ENCODE results near the gene KCNJ2. TPM values are rescaled to one million over a fixed set of nuclear protein-coding genes. Genes with fewer than 3 reads are reported as not detected.

KCNJ2 gene
- total and polyA plus RNA-seq, 4 donors, result 6.4 to 12.7 (median 8.2) TPM

DNA sequence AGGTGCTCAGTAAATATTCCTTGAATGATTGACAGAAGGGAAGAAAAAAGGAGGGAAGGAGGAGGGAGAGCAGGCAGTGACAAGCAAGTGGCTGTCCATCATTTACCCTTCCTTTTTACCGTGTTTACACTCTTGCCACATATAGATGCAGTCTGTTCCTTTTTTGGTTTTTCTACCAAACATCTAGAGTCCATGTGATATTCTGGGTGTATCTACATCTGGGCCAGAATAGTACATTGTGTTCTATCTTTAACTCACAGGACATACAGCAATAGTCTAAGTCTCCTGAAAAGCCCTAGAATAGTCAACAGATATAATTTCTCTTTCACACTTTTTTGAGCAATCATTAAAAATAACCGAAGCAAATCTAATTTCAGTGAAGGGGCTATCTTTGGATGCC is 33.5 kb downstream of the KCNJ2 start:
- no peaks in the 10 kb centered on the region for H3K4me1 ChIP-seq (ENCODE audit: control insufficient read depth in 5 of 5, insufficient read depth in 5 of 5, low read length in 5 of 5)
- 49 to 59% methylated on average over 2 of the region's 2 CpGs for WGBS, 2 donors
- H3K27me3 ChIP-seq (ENCODE audit: control insufficient read depth in 3 of 3, insufficient read depth in 3 of 3, low read length in 2 of 3), result no peaks in the 10 kb centered on the region
- ATAC-seq (ENCODE audit: insufficient read depth, low FRiP score), result no peak
- H3K36me3 ChIP-seq (ENCODE audit: control insufficient read depth in 4 of 4, insufficient read depth in 4 of 4, low read length in 4 of 4), result no peaks in the 10 kb centered on the region
- H3K9ac ChIP-seq (ENCODE audit: insufficient read depth in 1 of 2, low read length in 2 of 2), result no peak overlapping the region
- H3K4me3 ChIP-seq, result no peak overlapping the region
- H3K27ac ChIP-seq (ENCODE audit: low read depth in 1 of 2, low read length in 1 of 2), result no peak overlapping the region
- TF ChIP-seq, protein P1, sequence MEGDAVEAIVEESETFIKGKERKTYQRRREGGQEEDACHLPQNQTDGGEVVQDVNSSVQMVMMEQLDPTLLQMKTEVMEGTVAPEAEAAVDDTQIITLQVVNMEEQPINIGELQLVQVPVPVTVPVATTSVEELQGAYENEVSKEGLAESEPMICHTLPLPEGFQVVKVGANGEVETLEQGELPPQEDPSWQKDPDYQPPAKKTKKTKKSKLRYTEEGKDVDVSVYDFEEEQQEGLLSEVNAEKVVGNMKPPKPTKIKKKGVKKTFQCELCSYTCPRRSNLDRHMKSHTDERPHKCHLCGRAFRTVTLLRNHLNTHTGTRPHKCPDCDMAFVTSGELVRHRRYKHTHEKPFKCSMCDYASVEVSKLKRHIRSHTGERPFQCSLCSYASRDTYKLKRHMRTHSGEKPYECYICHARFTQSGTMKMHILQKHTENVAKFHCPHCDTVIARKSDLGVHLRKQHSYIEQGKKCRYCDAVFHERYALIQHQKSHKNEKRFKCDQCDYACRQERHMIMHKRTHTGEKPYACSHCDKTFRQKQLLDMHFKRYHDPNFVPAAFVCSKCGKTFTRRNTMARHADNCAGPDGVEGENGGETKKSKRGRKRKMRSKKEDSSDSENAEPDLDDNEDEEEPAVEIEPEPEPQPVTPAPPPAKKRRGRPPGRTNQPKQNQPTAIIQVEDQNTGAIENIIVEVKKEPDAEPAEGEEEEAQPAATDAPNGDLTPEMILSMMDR (IDR thresholded peaks at IDR 0.05; ENCODE audit: control extremely low read depth, extremely low read depth), result no peak
- H3K9me3 ChIP-seq (ENCODE audit: control insufficient read depth in 4 of 4, insufficient read depth in 3 of 4, low read length in 3 of 4), result peaks cover 0 to 2% (median 0%) of the 10 kb centered on the region in 4 donors
- no peak for DNase-seq

DNA sequence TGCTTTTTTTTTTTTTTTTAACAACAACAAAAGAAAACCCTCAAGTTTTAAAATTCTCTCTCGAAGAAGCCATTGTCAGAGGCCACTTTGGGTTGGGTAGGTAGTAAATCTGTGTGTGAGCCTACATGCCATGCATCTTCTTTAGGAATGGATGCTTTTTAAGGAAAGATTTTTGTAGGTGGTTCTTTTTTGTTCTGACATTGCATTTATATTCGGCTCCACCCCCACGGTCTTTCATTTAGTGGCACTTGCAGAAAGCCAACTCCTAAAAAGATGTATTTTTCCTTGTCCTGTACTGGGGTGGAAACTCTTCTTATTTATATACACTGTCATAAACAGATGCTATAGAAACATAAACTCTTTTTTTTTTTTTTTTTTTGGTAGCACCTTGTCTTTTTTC is 35.1 kb downstream of the KCNJ2 start:
- TF ChIP-seq, protein P1 (IDR thresholded peaks at IDR 0.05; ENCODE audit: control extremely low read depth, extremely low read depth), result no peak
- WGBS, 2 donors, result 94 to 97% methylated on average over 3 of the region's 3 CpGs
- H3K4me3 ChIP-seq, result no peak overlapping the region

DNA sequence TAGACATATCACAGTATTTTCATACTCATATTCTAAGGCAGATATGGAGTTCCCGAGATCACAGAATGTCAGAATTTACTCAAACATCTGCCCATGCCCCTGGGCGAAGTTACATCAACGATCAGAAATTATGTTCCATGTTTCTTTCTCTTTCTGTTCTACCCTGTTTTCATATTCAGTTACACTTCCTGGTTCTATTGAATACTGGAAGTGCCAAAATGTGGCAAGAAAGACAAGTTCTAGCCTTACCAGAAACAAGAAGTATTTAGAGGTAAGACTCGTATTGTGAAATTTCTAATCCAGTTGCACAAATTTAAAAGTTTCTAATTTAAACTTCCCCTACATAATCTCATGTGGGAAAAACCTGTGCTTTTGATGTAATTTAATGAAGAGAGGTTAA is 36.1 kb downstream of the KCNJ2 start:
- Histone ChIP-seq H3K4me3 (no peak overlapping the region), H3K27ac (ENCODE audit: low read depth in 1 of 2, low read length in 1 of 2) (peak overlapping the region in 1 of 2 donors; percentile 33), H3K36me3 (ENCODE audit: control insufficient read depth in 4 of 4, insufficient read depth in 4 of 4, low read length in 4 of 4) (no peaks in the 10 kb centered on the region), H3K27me3 (ENCODE audit: control insufficient read depth in 3 of 3, insufficient read depth in 3 of 3, low read length in 2 of 3) (no peaks in the 10 kb centered on the region), H3K4me1 (ENCODE audit: control insufficient read depth in 5 of 5, insufficient read depth in 5 of 5, low read length in 5 of 5) (no peaks in the 10 kb centered on the region), H3K9ac (ENCODE audit: insufficient read depth in 1 of 2, low read length in 2 of 2) (no peak overlapping the region), H3K9me3 (ENCODE audit: control insufficient read depth in 4 of 4, insufficient read depth in 3 of 4, low read length in 3 of 4) (peaks cover 0 to 2% (median 0%) of the 10 kb centered on the region in 4 donors)
- ATAC-seq (ENCODE audit: insufficient read depth, low FRiP score) (no peak), DNase-seq (no peak)
- 34 to 72% methylated on average over 4 of the region's 4 CpGs for WGBS, 2 donors
- TF ChIP-seq, protein P1 (IDR thresholded peaks at IDR 0.05; ENCODE audit: control extremely low read depth, extremely low read depth), result no peak

More for the DNA sequence above, 35.1 kb downstream of the KCNJ2 start:
- no peak overlapping the region for H3K27ac ChIP-seq (ENCODE audit: low read depth in 1 of 2, low read length in 1 of 2)
- H3K9ac ChIP-seq (ENCODE audit: insufficient read depth in 1 of 2, low read length in 2 of 2), result no peak overlapping the region
- H3K36me3 ChIP-seq (ENCODE audit: control insufficient read depth in 4 of 4, insufficient read depth in 4 of 4, low read length in 4 of 4), result no peaks in the 10 kb centered on the region
- peaks cover 0 to 2% (median 0%) of the 10 kb centered on the region in 4 donors for H3K9me3 ChIP-seq (ENCODE audit: control insufficient read depth in 4 of 4, insufficient read depth in 3 of 4, low read length in 3 of 4)
- no peaks in the 10 kb centered on the region for H3K27me3 ChIP-seq (ENCODE audit: control insufficient read depth in 3 of 3, insufficient read depth in 3 of 3, low read length in 2 of 3)
- no peaks in the 10 kb centered on the region for H3K4me1 ChIP-seq (ENCODE audit: control insufficient read depth in 5 of 5, insufficient read depth in 5 of 5, low read length in 5 of 5)
- ATAC-seq (ENCODE audit: insufficient read depth, low FRiP score) (no peak), DNase-seq (no peak)

DNA sequence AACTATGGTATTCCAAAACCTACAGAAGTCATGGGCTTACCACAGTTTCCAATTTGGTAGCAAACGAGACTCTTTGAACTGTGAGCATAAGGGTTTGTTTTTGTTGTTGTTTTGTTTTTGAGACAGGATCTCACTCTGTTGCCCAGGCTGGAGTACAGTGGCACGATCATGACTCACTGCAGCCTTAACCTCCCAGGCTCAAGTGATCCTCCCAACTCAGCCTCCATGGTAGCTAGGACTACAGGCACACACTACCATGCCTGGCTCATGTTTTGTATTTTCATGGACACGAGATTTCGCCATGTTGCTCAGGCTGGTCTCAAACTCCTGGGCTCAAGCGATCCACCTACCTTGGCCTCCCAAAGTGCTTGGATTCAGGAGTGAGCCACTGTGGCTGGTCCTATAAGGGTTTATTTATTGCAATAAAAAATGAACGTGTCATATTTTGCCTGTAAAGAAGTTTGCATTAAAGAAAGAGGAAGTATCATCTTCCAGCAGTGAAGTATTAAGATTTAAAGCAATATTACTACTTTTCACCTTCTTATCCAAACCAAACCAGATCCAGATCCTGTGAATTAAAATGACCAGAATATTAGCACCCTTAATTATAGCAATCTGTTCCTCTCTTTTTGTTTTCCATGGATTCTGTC is 37.2 kb downstream of the KCNJ2 start:
- H3K27ac ChIP-seq (ENCODE audit: low read depth in 1 of 2, low read length in 1 of 2), result no peak overlapping the region
- WGBS, 2 donors, result 73 to 82% methylated on average over 6 of the region's 6 CpGs

More for the DNA sequence above, 37.2 kb downstream of the KCNJ2 start:
- H3K9ac ChIP-seq (ENCODE audit: insufficient read depth in 1 of 2, low read length in 2 of 2), result no peak overlapping the region
- peaks cover 0 to 2% (median 0%) of the 10 kb centered on the region in 4 donors for H3K9me3 ChIP-seq (ENCODE audit: control insufficient read depth in 4 of 4, insufficient read depth in 3 of 4, low read length in 3 of 4)
- H3K4me3 ChIP-seq, result no peak overlapping the region
- H3K4me1 ChIP-seq (ENCODE audit: control insufficient read depth in 5 of 5, insufficient read depth in 5 of 5, low read length in 5 of 5), result no peaks in the 10 kb centered on the region
- no peak for ATAC-seq (ENCODE audit: insufficient read depth, low FRiP score)
- TF ChIP-seq, protein P1 (IDR thresholded peaks at IDR 0.05; ENCODE audit: control extremely low read depth, extremely low read depth), result no peak
- no peaks in the 10 kb centered on the region for H3K36me3 ChIP-seq (ENCODE audit: control insufficient read depth in 4 of 4, insufficient read depth in 4 of 4, low read length in 4 of 4)
- no peaks in the 10 kb centered on the region for H3K27me3 ChIP-seq (ENCODE audit: control insufficient read depth in 3 of 3, insufficient read depth in 3 of 3, low read length in 2 of 3)
- no peak for DNase-seq
